ENCODE results near the gene PRDM16.

DNA sequence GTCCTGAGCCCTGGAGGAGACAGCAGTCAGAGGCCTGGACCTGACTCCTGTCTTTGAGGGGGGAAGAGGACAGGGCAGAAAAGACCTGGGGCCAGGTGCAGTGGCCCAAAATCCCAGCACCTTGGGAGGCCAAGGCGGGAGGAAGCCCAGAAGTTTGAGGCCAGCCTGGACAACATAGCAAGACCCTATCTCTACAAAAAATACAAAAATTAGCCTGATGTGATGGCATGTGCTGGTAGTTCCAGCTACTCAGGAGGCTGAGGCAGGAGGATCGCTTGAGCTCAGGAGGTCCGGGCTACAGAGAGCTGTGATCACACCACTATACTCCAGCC lies 280.9 kb downstream of the PRDM16 start:
- TF ChIP-seq, protein P1, sequence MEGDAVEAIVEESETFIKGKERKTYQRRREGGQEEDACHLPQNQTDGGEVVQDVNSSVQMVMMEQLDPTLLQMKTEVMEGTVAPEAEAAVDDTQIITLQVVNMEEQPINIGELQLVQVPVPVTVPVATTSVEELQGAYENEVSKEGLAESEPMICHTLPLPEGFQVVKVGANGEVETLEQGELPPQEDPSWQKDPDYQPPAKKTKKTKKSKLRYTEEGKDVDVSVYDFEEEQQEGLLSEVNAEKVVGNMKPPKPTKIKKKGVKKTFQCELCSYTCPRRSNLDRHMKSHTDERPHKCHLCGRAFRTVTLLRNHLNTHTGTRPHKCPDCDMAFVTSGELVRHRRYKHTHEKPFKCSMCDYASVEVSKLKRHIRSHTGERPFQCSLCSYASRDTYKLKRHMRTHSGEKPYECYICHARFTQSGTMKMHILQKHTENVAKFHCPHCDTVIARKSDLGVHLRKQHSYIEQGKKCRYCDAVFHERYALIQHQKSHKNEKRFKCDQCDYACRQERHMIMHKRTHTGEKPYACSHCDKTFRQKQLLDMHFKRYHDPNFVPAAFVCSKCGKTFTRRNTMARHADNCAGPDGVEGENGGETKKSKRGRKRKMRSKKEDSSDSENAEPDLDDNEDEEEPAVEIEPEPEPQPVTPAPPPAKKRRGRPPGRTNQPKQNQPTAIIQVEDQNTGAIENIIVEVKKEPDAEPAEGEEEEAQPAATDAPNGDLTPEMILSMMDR (IDR thresholded peaks at IDR 0.05): no peak
- no peak for TF ChIP-seq EZH2 (IDR thresholded peaks at IDR 0.05; ENCODE audit: borderline replicate concordance, insufficient read depth, low read depth, low read length, poor library complexity, severe bottlenecking)
